ENCODE measurements around the gene COMMD3. TPM values are rescaled to one million over a fixed set of nuclear protein-coding genes. Genes with fewer than 3 reads are reported as not detected.

Gene COMMD3
- total and polyA plus RNA-seq, 5 donors: 67.7 to 95.9 (median 82.6) TPM

- DNase-seq (peak; percentile 77 to 88 (median 87)), ATAC-seq (peak; percentile 86 to 87)
- H3K27me3 ChIP-seq (ENCODE audit: control insufficient read depth, insufficient read depth): peaks cover 3% of the 10 kb centered on the region
- intact Hi-C loops (cut with DNase I): no loop called here
- H3K9me3 ChIP-seq (ENCODE audit: control insufficient read depth, low read length): no peaks in the 10 kb centered on the region
- H3K27ac ChIP-seq (ENCODE audit: low read length): peak overlapping the region; percentile 99
- no peaks in the 10 kb centered on the region for H3K4me1 ChIP-seq (ENCODE audit: control insufficient read depth, insufficient read depth, low read length)
- under 1% methylated on average over 98 of the region's 98 CpGs for WGBS
- H3K4me3 ChIP-seq (ENCODE audit: low read length): peak overlapping the region; percentile 97
Observed at GRCh38 chr10:22340329-22341189, 24.4 kb downstream of the COMMD3 start.

- no peak overlapping the region for H3K27ac ChIP-seq (ENCODE audit: low read length)
- H3K4me1 ChIP-seq (ENCODE audit: control insufficient read depth, insufficient read depth, low read length): no peaks in the 10 kb centered on the region
- no peak for DNase-seq
- intact Hi-C loops (cut with DNase I): no loop called here
- WGBS: 2% methylated on average over 40 of the region's 40 CpGs
- peak; percentile 34 to 44 for ATAC-seq
- H3K4me3 ChIP-seq (ENCODE audit: low read length): peak overlapping the region; percentile 97
- H3K9me3 ChIP-seq (ENCODE audit: control insufficient read depth, low read length): no peaks in the 10 kb centered on the region
- H3K27me3 ChIP-seq (ENCODE audit: control insufficient read depth, insufficient read depth): peaks cover 3% of the 10 kb centered on the region
Observed at GRCh38 chr10:22341190-22341925, 25.2 kb downstream of the COMMD3 start.

GRCh38 chr10:22341926-22342196 lies 25.7 kb downstream of the COMMD3 start:
- DNase-seq: no peak
- H3K9me3 ChIP-seq (ENCODE audit: control insufficient read depth, low read length): no peaks in the 10 kb centered on the region
- peaks cover 3% of the 10 kb centered on the region for H3K27me3 ChIP-seq (ENCODE audit: control insufficient read depth, insufficient read depth)
- ATAC-seq: no peak
- intact Hi-C loops (cut with DNase I): no loop called here
- no peaks in the 10 kb centered on the region for H3K4me1 ChIP-seq (ENCODE audit: control insufficient read depth, insufficient read depth, low read length)
- WGBS: 43% methylated on average over 3 of the region's 3 CpGs
- H3K27ac ChIP-seq (ENCODE audit: low read length): no peak overlapping the region
- H3K4me3 ChIP-seq (ENCODE audit: low read length): no peak overlapping the region

GRCh38 chr10:22342421-22342820 lies 26.2 kb downstream of the COMMD3 start:
- DNase-seq (no peak), ATAC-seq (no peak)
- Histone ChIP-seq H3K27ac (ENCODE audit: low read length) (no peak overlapping the region), H3K9me3 (ENCODE audit: control insufficient read depth, low read length) (no peaks in the 10 kb centered on the region), H3K4me1 (ENCODE audit: control insufficient read depth, insufficient read depth, low read length) (no peaks in the 10 kb centered on the region), H3K4me3 (ENCODE audit: low read length) (no peak overlapping the region), H3K27me3 (ENCODE audit: control insufficient read depth, insufficient read depth) (peaks cover 3% of the 10 kb centered on the region)
- 39% methylated on average over 3 of the region's 3 CpGs for WGBS
- intact Hi-C loops (cut with DNase I): no loop called here

GRCh38 chr10:22343731-22344130 lies 27.5 kb downstream of the COMMD3 start:
- no peaks in the 10 kb centered on the region for H3K27me3 ChIP-seq (ENCODE audit: control insufficient read depth, insufficient read depth)
- no peaks in the 10 kb centered on the region for H3K4me1 ChIP-seq (ENCODE audit: control insufficient read depth, insufficient read depth, low read length)
- no peak overlapping the region for H3K4me3 ChIP-seq (ENCODE audit: low read length)
- ATAC-seq (no peak), DNase-seq (no peak)
- WGBS: 15% methylated on average over 3 of the region's 3 CpGs
- H3K9me3 ChIP-seq (ENCODE audit: control insufficient read depth, low read length): no peaks in the 10 kb centered on the region
- H3K27ac ChIP-seq (ENCODE audit: low read length): no peak overlapping the region
- intact Hi-C loops (cut with DNase I): no loop called here

- ATAC-seq: no peak
- no peak for DNase-seq
- H3K9me3 ChIP-seq (ENCODE audit: control insufficient read depth, low read length): no peaks in the 10 kb centered on the region
- 24% methylated on average over 1 of the region's 1 CpG for WGBS
- no peaks in the 10 kb centered on the region for H3K4me1 ChIP-seq (ENCODE audit: control insufficient read depth, insufficient read depth, low read length)
- no peak overlapping the region for H3K27ac ChIP-seq (ENCODE audit: low read length)
- H3K4me3 ChIP-seq (ENCODE audit: low read length): no peak overlapping the region
- H3K27me3 ChIP-seq (ENCODE audit: control insufficient read depth, insufficient read depth): no peaks in the 10 kb centered on the region
- intact Hi-C loops (cut with DNase I): no loop called here
Observed at GRCh38 chr10:22344249-22344648, 28.1 kb downstream of the COMMD3 start.

GRCh38 chr10:22344781-22345300 lies 28.7 kb downstream of the COMMD3 start:
- H3K9me3 ChIP-seq (ENCODE audit: control insufficient read depth, low read length): no peaks in the 10 kb centered on the region
- 7% methylated on average over 26 of the region's 26 CpGs for WGBS
- DNase-seq (no peak), ATAC-seq (no peak)
- H3K4me3 ChIP-seq (ENCODE audit: low read length): no peak overlapping the region
- H3K27ac ChIP-seq (ENCODE audit: low read length): no peak overlapping the region
- intact Hi-C loops (cut with DNase I): no loop called here
- H3K4me1 ChIP-seq (ENCODE audit: control insufficient read depth, insufficient read depth, low read length): no peaks in the 10 kb centered on the region
- no peaks in the 10 kb centered on the region for H3K27me3 ChIP-seq (ENCODE audit: control insufficient read depth, insufficient read depth)

GRCh38 chr10:22345301-22346095 lies 29.3 kb downstream of the COMMD3 start, which contains the start of gene SPAG6:
Gene SPAG6 (plus strand): TSS chr10:22345496. CDS start chr10:22345612, 116 bp downstream.
- peak; percentile 51 to 82 (median 72) for DNase-seq
- intact Hi-C loops (cut with DNase I): no loop called here
- H3K4me3 ChIP-seq (ENCODE audit: low read length): no peak within 1 kb of the TSS
- peak in 1 of 2 donors; percentile 20 for ATAC-seq
- no peaks in the 10 kb centered on the region for H3K4me1 ChIP-seq (ENCODE audit: control insufficient read depth, insufficient read depth, low read length)
- H3K27ac ChIP-seq (ENCODE audit: low read length): no peak within 1 kb of the TSS
- WGBS: 4% methylated on average over 83 of the region's 83 CpGs
- no peaks in the 10 kb centered on the region for H3K9me3 ChIP-seq (ENCODE audit: control insufficient read depth, low read length)
- H3K27me3 ChIP-seq (ENCODE audit: control insufficient read depth, insufficient read depth): no peaks in the 10 kb centered on the region

GRCh38 chr10:22346096-22346661 lies 30.0 kb downstream of the COMMD3 start:
- ATAC-seq: no peak
- no peak overlapping the region for H3K4me3 ChIP-seq (ENCODE audit: low read length)
- no peak for DNase-seq
- WGBS: 29% methylated on average over 8 of the region's 8 CpGs
- H3K27ac ChIP-seq (ENCODE audit: low read length): no peak overlapping the region
- intact Hi-C loops (cut with DNase I): no loop called here
- no peaks in the 10 kb centered on the region for H3K4me1 ChIP-seq (ENCODE audit: control insufficient read depth, insufficient read depth, low read length)
- no peaks in the 10 kb centered on the region for H3K27me3 ChIP-seq (ENCODE audit: control insufficient read depth, insufficient read depth)
- H3K9me3 ChIP-seq (ENCODE audit: control insufficient read depth, low read length): no peaks in the 10 kb centered on the region

- 98% methylated on average over 1 of the region's 1 CpG for WGBS
- no peaks in the 10 kb centered on the region for H3K27me3 ChIP-seq (ENCODE audit: control insufficient read depth, insufficient read depth)
- intact Hi-C loops (cut with DNase I): loop anchor here in 1 of 4 donors (10.0 kb wide), 1 partner anchor 85 kb away; no protein-coding TSS in a partner anchor
Observed at GRCh38 chr10:22349755-22350154, 33.6 kb downstream of the COMMD3 start.

More at GRCh38 chr10:22349755-22350154, 33.6 kb downstream of the COMMD3 start:
- H3K27ac ChIP-seq (ENCODE audit: low read length): no peak overlapping the region
- no peaks in the 10 kb centered on the region for H3K9me3 ChIP-seq (ENCODE audit: control insufficient read depth, low read length)
- DNase-seq: no peak
- no peak for ATAC-seq
- H3K4me3 ChIP-seq (ENCODE audit: low read length): no peak overlapping the region
- H3K4me1 ChIP-seq (ENCODE audit: control insufficient read depth, insufficient read depth, low read length): no peaks in the 10 kb centered on the region

Data from right cardiac atrium (tissue), 5 donors.